ENCODE data around the gene A4GALT. TPM values are rescaled to one million over a fixed set of nuclear protein-coding genes. Genes with fewer than 3 reads are reported as not detected.

The A4GALT gene
- total and polyA plus RNA-seq, 2 experiments from 2014 or later: 7.0 to 16.2 TPM

DNA sequence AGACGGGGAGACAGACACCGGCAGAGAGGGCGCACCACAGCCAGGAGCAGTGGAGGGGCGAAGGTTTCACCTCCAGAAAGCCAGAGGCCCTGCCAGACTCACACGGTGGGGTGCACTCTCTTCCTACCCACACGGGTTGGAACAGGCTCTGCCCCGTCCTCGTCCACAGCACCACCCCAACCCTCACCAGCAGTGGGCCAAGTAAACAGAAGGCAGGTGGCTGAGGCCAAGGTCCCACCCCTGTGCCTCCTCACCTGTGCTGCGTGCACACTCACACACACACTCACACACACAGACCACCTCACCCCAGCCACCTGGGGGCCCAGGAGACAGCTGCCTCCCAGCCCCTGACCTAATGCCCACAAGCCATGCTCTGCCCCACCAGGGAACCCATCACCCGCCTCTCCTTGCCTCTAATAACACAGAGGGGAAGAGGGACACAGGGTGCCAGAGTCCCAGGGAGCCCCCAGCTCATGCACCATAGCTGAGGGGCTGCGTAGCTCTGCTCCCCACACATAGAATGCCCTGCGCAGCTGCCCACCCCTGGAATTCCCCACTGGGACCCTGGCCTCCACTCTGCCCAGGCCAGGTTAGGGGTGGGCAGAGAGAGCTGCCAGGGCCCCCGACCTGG lies 74.6 kb downstream of the A4GALT start:
- no peak overlapping the region for H3K4me3 ChIP-seq
- H3K27ac Mint-ChIP-seq: no peak overlapping the region; the same call in 1 of the 2 replicates
- no peak for DNase-seq (ENCODE audit: low spot score)

More for the DNA sequence above, 74.6 kb downstream of the A4GALT start:
- peaks cover 25% of the 10 kb centered on the region for H3K4me1 Mint-ChIP-seq
- ATAC-seq: no peak
- H3K4me1 ChIP-seq (ENCODE audit: insufficient read depth): peaks cover 13% of the 10 kb centered on the region
- no peaks in the 10 kb centered on the region for H3K9me2 ChIP-seq (ENCODE audit: insufficient read depth)
- no peaks in the 10 kb centered on the region for H3F3A ChIP-seq (replicated peaks; ENCODE audit: low read depth)
- H4K20me1 ChIP-seq (replicated peaks; ENCODE audit: insufficient read depth): peaks cover 9% of the 10 kb centered on the region
- no peak overlapping the region for H3K4me3 Mint-ChIP-seq
- no peak overlapping the region for H3K4me2 ChIP-seq
- no peaks in the 10 kb centered on the region for H3K36me3 ChIP-seq (ENCODE audit: insufficient read depth)
- H2AFZ ChIP-seq: no peak overlapping the region
- H3K27ac ChIP-seq (ENCODE audit: low read depth): no peak overlapping the region
- no peaks in the 10 kb centered on the region for H3K27me3 ChIP-seq (ENCODE audit: insufficient read depth)
- no peak for TF ChIP-seq STAT1 (IDR thresholded peaks at IDR 0.05; ENCODE audit: unreplicated experiment)
- no peak for TF ChIP-seq POLR2AphosphoS5 (IDR thresholded peaks at IDR 0.05; ENCODE audit: low read depth)
- TF ChIP-seq ZNF462 (CRISPR knock-in tag; IDR thresholded peaks at IDR 0.05): no peak
- TF ChIP-seq ZNF114 (CRISPR knock-in tag; IDR thresholded peaks at IDR 0.05): no peak
- no peak for TF ChIP-seq ZNF331 (CRISPR knock-in tag; IDR thresholded peaks at IDR 0.05; ENCODE audit: low read depth)
- no peaks in the 10 kb centered on the region for H3K9me3 Mint-ChIP-seq
- no peaks in the 10 kb centered on the region for H3K36me3 Mint-ChIP-seq (ENCODE audit: low read depth)
- H3K27me3 Mint-ChIP-seq (ENCODE audit: insufficient read depth, low read depth, poor library complexity): peaks cover 22% of the 10 kb centered on the region
- H3K79me2 ChIP-seq (replicated peaks; ENCODE audit: insufficient read depth): peaks cover 46% of the 10 kb centered on the region
